NCI-H748 (cell line): ENCODE results near the gene CNTN2.

Experiments
- DNase-seq: peaks from one replicate; lab custom pipeline; 2025; ENCODE audit not compliant: unreplicated experiment; lab: John Stamatoyannopoulos, UW

CNTN2 gene

GRCh38 chr1:205054013-205054412, 11.0 kb downstream of the CNTN2 start:
- DNase-seq: no peak

GRCh38 chr1:205056188-205056611, 13.2 kb downstream of the CNTN2 start:
- DNase-seq: no peak

GRCh38 chr1:205056956-205057568, 14.1 kb downstream of the CNTN2 start:
- DNase-seq: no peak

- no peak for DNase-seq
These were observed 15.0 kb downstream of the CNTN2 start for GRCh38 chr1:205057808-205058575.

GRCh38 chr1:205058853-205059252, 15.8 kb downstream of the CNTN2 start:
- DNase-seq: no peak

GRCh38 chr1:205059660-205060059, 16.6 kb downstream of the CNTN2 start:
- no peak for DNase-seq

GRCh38 chr1:205060746-205061145, 17.7 kb downstream of the CNTN2 start:
- no peak for DNase-seq

- DNase-seq: no peak
These were observed 18.2 kb downstream of the CNTN2 start for GRCh38 chr1:205061227-205061626.

GRCh38 chr1:205061665-205062069, 18.7 kb downstream of the CNTN2 start:
- peak; percentile 49 for DNase-seq

- no peak for DNase-seq
These were observed 19.3 kb downstream of the CNTN2 start for GRCh38 chr1:205062319-205062718.

- no peak for DNase-seq
These were observed 19.9 kb downstream of the CNTN2 start for GRCh38 chr1:205062895-205063294.

- no peak for DNase-seq
These were observed 21.3 kb downstream of the CNTN2 start for GRCh38 chr1:205064301-205064700.

- DNase-seq: no peak
These were observed 21.8 kb downstream of the CNTN2 start for GRCh38 chr1:205064741-205065316.

- DNase-seq: no peak
These were observed 22.7 kb downstream of the CNTN2 start for GRCh38 chr1:205065666-205066065.

GRCh38 chr1:205066141-205066818, 23.3 kb downstream of the CNTN2 start:
- DNase-seq: no peak

- DNase-seq: no peak
These were observed 24.0 kb downstream of the CNTN2 start for GRCh38 chr1:205067031-205067430.

GRCh38 chr1:205068001-205068400, 25.0 kb downstream of the CNTN2 start:
- no peak for DNase-seq

- no peak for DNase-seq
These were observed 25.5 kb downstream of the CNTN2 start for GRCh38 chr1:205068457-205069040.

GRCh38 chr1:205069371-205070125, 26.5 kb downstream of the CNTN2 start:
- no peak for DNase-seq

- no peak for DNase-seq
These were observed 28.0 kb downstream of the CNTN2 start for GRCh38 chr1:205071028-205071409.

- DNase-seq: no peak
These were observed 28.8 kb downstream of the CNTN2 start for GRCh38 chr1:205071801-205072200.
